ENCODE results near the gene FGR.

Gene FGR

GRCh38 chr1:27638047-27638734 lies 3.2 kb upstream of the FGR start:
- H3K4me3 ChIP-seq (ENCODE audit: insufficient read depth, low read length, poor library complexity, severe bottlenecking): no peak overlapping the region
- no peak overlapping the region for H3K4me2 ChIP-seq (ENCODE audit: low read depth, low read length, poor library complexity, severe bottlenecking)
- H2AFZ ChIP-seq (ENCODE audit: low read depth, low read length, severe bottlenecking): no peak overlapping the region
- H3F3A ChIP-seq (ENCODE audit: insufficient read depth): no peaks in the 10 kb centered on the region
- TF ChIP-seq EZH2phosphoT487 (conservative IDR thresholded peaks at IDR 0.05; ENCODE audit: low read length) (no peak), CTCF (IDR thresholded peaks at IDR 0.05; ENCODE audit: insufficient read depth, low read length, poor library complexity, severe bottlenecking) (no peak)
- H3K36me3 ChIP-seq (ENCODE audit: low read length): no peaks in the 10 kb centered on the region
- no peak overlapping the region for H3K9ac ChIP-seq (ENCODE audit: low read length)
- H3K9me2 ChIP-seq (replicated peaks; ENCODE audit: insufficient read depth, low read length): no peaks in the 10 kb centered on the region
- no peaks in the 10 kb centered on the region for H4K20me1 ChIP-seq (ENCODE audit: low read depth, low read length)
- no peaks in the 10 kb centered on the region for H3K9me3 ChIP-seq (ENCODE audit: insufficient read depth, low read length)
- H3K79me2 ChIP-seq (ENCODE audit: insufficient read depth, low read length): no peaks in the 10 kb centered on the region
- H3K27ac ChIP-seq (ENCODE audit: low read depth, low read length): no peak overlapping the region
- H3K27me3 ChIP-seq (ENCODE audit: low read length): no peaks in the 10 kb centered on the region

GRCh38 chr1:27635396-27636142 lies 584 bp upstream of the FGR start:
- TF ChIP-seq EZH2phosphoT487 (conservative IDR thresholded peaks at IDR 0.05; ENCODE audit: low read length) (no peak), CTCF (IDR thresholded peaks at IDR 0.05; ENCODE audit: insufficient read depth, low read length, poor library complexity, severe bottlenecking) (no peak)
- no peaks in the 10 kb centered on the region for H3K9me2 ChIP-seq (replicated peaks; ENCODE audit: insufficient read depth, low read length)

GRCh38 chr1:27634177-27634984 lies 604 bp downstream of the FGR start:
- H2AFZ ChIP-seq (ENCODE audit: low read depth, low read length, severe bottlenecking): no peak overlapping the region
- no peaks in the 10 kb centered on the region for H3K9me2 ChIP-seq (replicated peaks; ENCODE audit: insufficient read depth, low read length)
- TF ChIP-seq EZH2phosphoT487 (conservative IDR thresholded peaks at IDR 0.05; ENCODE audit: low read length) (no peak), CTCF (IDR thresholded peaks at IDR 0.05; ENCODE audit: insufficient read depth, low read length, poor library complexity, severe bottlenecking) (no peak)
- no peak overlapping the region for H3K9ac ChIP-seq (ENCODE audit: low read length)
- no peaks in the 10 kb centered on the region for H3K79me2 ChIP-seq (ENCODE audit: insufficient read depth, low read length)
- H4K20me1 ChIP-seq (ENCODE audit: low read depth, low read length): no peaks in the 10 kb centered on the region
- no peaks in the 10 kb centered on the region for H3K27me3 ChIP-seq (ENCODE audit: low read length)
- no peak overlapping the region for H3K27ac ChIP-seq (ENCODE audit: low read depth, low read length)
- no peaks in the 10 kb centered on the region for H3K9me3 ChIP-seq (ENCODE audit: insufficient read depth, low read length)
- peak overlapping the region; percentile 14 for H3K4me2 ChIP-seq (ENCODE audit: low read depth, low read length, poor library complexity, severe bottlenecking)
- no peaks in the 10 kb centered on the region for H3F3A ChIP-seq (ENCODE audit: insufficient read depth)
- no peak overlapping the region for H3K4me3 ChIP-seq (ENCODE audit: insufficient read depth, low read length, poor library complexity, severe bottlenecking)
- H3K36me3 ChIP-seq (ENCODE audit: low read length): no peaks in the 10 kb centered on the region

More at GRCh38 chr1:27635396-27636142, 584 bp upstream of the FGR start:
- no peaks in the 10 kb centered on the region for H3K27me3 ChIP-seq (ENCODE audit: low read length)
- no peaks in the 10 kb centered on the region for H3K79me2 ChIP-seq (ENCODE audit: insufficient read depth, low read length)
- no peaks in the 10 kb centered on the region for H4K20me1 ChIP-seq (ENCODE audit: low read depth, low read length)
- H2AFZ ChIP-seq (ENCODE audit: low read depth, low read length, severe bottlenecking): no peak overlapping the region
- H3K36me3 ChIP-seq (ENCODE audit: low read length): no peaks in the 10 kb centered on the region
- no peak overlapping the region for H3K9ac ChIP-seq (ENCODE audit: low read length)
- H3F3A ChIP-seq (ENCODE audit: insufficient read depth): no peaks in the 10 kb centered on the region
- no peak overlapping the region for H3K4me2 ChIP-seq (ENCODE audit: low read depth, low read length, poor library complexity, severe bottlenecking)
- no peak overlapping the region for H3K27ac ChIP-seq (ENCODE audit: low read depth, low read length)
- no peak overlapping the region for H3K4me3 ChIP-seq (ENCODE audit: insufficient read depth, low read length, poor library complexity, severe bottlenecking)
- H3K9me3 ChIP-seq (ENCODE audit: insufficient read depth, low read length): no peaks in the 10 kb centered on the region

All from SU-DHL-6 (cell line).